SIG-M5 treated with dmso at 0.1 percent for 504 hours (cell line): ENCODE measurements around the gene ACOT13.
"Not testable (repeated sequence)": the region's sequence is repeated elsewhere in the genome, so short reads cannot be mapped to it uniquely, and the experiment has no call there.

ENCODE experiments used
- DNase-seq: peaks from one replicate; lab custom pipeline; 2025; ENCODE audit not compliant: unreplicated experiment; lab: John Stamatoyannopoulos, UW

Gene ACOT13

GRCh38 chr6:24661759-24662158, 5.1 kb upstream of the ACOT13 start:
- not testable (repeated sequence) for DNase-seq

- no peak for DNase-seq
These were observed 4.6 kb upstream of the ACOT13 start for GRCh38 chr6:24662236-24662635.

DNA sequence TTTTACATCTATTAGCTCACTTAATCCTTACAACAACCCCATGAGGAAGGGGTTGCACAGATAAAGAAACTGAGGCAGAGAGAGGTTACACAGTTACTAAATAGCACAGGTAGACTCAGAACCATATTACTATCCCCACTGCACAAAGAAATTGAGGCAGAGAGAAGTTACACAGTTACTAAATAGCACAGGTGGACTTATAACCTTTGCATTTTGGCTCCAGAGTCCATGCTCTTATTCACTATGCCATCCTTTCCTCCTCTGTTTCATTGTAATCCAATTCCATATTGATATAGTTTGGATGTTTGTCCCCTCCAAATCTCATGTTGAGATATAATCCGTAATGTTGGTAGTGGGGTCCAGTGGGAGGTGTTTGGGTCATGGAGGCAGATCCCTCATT, 3.7 kb upstream of the ACOT13 start:
- no peak for DNase-seq

- no peak for DNase-seq
These were observed 2.6 kb upstream of the ACOT13 start for GRCh38 chr6:24664046-24664987.

GRCh38 chr6:24666097-24666640, 708 bp upstream of the ACOT13 start:
- no peak for DNase-seq

DNA sequence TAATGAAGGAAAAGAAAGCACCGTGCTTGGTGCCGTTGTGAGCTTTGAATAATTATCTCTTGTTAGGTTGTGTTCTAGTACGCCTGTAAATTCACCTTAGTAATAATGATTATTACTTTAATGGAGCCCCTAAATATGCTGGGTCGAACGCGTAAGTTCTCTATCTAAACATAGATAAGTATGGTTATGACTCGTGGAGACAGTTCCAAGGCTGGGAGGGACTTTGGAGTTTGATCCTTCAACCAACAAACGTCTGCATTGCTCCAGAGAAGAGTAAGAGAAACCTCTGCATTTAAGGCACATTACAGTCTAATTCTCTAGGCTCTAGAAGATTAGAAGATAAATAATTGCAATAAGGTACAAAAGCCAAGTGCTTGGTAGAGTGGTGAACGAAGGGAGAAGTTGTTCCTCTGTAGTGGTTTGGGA, 514 bp downstream of the ACOT13 start:
- DNase-seq = peak; percentile 23

DNA sequence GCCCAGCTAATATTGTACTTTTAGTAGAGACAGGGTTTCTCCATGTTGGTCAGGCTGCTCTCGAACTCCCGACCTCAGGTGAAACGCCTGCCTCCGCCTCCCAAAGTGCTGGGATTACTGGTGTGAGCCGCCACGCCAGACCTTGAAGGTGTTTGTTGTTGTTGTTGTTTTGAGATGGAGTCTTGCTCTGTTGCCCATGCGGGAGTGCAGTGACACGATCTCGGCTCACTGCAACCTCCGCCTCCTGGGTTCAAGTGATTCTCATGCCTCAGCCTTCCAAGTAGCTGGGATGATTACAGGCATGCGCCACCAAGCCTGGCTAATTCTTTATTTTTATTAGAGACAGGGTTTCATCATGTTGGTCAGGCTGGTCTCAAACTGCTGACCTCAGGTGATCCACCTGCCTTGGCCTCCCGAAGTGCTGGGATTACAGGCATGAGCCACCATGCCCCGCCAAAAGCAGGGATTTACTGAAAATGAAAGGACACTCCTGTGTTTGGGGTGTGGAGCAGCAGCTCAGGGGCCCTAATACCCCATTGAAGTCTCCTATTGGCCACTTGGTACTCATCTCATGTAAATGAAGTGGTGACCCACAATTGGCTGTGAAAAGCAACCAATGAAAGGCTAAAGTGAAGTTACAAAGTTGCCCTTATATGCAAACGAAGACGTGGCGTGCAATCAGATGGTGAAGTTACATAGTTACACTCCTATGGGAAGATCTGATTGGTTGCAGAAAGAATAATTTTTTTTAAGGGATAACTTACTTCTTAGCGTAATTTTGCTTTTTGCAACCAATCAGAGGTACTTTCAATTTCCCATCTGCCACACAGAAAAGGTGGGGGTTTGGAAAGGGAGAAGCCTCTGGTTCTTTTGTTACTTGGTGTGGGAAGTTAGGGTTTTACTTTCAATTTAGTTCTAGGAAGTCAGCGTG, 1.5 kb downstream of the ACOT13 start:
- not testable (repeated sequence) for DNase-seq

DNA sequence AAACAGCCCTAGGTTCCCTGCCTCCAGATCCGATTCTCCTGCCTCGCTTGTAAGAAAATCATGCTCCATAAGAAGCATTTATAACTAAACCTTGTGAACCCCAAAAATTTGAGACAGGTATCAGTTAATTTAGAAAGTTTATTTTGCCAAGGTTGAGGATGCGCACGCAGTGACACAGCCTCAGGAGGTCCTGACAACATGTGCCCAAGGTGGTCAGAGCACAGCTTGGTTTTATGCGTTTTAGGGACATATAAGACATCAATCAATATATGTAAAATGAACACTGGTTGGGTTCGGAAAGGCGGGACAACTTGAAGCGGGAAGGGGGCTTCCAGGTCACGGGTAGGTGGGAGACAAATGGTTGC, 2.1 kb downstream of the ACOT13 start:
- DNase-seq = no peak

DNA sequence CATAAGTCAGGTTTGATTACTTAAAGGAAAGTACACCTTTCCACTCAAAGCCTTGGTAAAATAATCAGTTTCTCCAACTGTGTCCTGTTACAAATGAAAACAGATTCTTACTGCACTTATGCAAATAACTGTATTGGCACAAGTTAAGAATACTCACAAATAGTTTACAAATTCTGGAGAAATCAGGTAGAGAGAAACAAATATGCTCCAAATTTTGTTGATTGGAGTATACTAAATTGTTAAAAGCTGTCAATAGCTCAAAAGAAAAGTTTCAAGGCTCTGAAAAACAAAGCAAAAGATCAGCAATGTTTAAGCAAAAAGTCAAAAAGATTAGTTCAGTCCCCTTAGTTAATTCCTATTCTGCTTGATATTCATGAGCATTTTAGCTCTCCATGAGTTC, 3.6 kb downstream of the ACOT13 start:
- DNase-seq = not testable (repeated sequence)

GRCh38 chr6:24671077-24671476, 4.2 kb downstream of the ACOT13 start:
- not testable (repeated sequence) for DNase-seq

GRCh38 chr6:24672620-24673182, 5.8 kb downstream of the ACOT13 start:
- no peak for DNase-seq

DNA sequence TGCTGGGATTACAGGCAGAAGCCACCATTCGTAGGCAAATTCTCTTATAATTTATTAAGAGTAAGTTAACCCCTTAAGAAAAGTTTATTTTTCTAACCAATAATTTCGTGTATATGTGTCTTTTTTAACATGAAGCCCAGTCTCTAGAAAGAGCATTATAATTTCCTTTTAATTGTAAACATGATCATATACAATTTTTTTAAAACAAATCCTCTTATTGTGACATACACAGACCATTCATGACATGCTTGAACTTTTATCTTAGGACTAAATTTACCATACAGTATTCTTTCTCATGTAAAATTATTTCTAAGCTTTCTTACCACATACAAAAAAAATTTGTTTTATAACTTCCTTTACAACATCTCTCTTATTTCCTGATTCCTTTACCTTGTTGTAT, 6.7 kb downstream of the ACOT13 start:
- no peak for DNase-seq

GRCh38 chr6:24678792-24679352, 12.0 kb downstream of the ACOT13 start:
- DNase-seq = not testable (repeated sequence)

GRCh38 chr6:24680582-24680981, 13.7 kb downstream of the ACOT13 start:
- no peak for DNase-seq

DNA sequence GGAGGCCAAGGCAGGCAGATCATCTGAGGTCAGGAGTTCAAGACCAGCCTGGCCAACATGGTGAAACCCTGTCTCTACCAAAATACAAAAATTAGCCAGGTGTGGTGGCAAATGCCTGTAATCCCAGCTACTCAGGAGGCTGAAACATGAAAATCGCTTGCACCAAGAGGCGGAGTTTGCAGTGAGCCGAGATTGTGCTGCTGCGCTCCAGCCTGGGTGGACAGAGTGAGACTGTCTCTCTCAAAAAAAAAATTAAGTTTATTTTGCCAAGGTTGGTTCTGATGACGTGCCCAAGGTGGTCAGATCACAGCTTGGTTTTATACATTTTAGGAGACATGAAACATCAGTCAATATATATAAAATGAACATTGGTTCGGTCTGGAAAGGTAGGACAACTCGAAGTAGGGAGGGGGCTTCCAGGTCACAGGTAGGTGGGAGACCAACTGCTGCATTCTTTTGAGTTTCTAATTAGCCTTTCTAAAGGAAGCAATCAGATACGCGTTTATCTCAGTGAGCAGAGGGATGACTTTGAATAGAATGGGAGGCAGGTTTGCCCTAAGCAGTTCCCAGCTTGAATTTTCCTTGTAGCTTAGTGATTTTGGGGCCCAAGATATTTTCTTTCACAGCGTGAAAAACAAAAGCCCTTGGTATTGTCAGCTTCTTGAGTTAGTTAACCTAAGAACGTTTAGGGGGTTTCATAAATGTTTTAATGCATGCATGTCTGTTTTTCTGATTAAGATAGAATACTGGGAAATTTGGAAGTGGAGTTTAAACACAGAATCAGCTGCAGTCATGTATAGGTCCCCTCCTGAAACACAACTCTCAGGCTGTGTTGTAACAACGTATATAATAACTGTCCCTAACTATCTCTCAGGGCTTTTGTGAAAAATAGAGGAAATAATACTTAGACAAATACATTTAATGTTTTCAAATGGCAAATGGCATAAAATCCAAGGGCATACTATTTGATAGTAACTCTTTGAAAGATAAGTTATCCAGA, 16.7 kb downstream of the ACOT13 start:
- DNase-seq = no peak

DNA sequence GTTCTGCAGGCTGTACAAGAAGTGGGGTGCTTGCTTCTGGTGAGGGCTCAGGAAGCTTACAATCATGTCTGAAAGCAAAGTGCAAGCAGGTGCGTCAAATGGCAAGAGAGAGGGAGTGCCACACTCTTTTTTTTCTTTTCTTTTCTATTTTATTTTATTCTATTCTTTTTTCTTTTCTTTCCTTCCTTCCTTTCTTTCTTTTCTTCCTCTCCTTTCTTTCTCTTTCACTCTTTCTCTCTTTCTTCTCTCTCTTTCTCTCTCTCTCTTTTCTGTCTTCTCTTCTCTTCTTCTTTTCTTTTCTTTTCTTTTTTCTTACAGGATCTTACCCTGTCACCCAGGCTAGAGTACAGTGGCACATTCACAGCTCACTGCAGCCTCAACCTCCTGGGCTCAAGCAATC, 19.5 kb downstream of the ACOT13 start:
- no peak for DNase-seq

DNA sequence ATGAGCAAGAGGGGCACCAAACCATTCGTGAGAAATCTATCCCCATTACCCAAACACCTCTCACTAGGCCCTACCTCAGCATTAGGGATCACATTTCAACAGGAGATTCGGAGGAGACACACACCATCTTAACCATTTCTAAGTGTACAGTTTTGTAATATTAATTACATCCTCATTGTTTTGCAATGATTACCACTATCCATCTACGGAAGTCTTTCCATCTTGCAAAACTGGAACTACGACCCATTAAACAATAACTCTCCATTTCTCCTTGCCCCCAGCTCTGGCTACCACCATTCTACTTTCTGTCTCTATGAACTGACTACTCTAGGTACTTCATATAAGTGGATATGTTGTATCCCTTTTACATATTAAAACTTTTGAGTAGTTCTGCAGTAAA, 20.1 kb downstream of the ACOT13 start:
- DNase-seq = no peak

- no peak for DNase-seq
These were observed 23.1 kb downstream of the ACOT13 start for GRCh38 chr6:24689964-24690363.

- no peak for DNase-seq
These were observed 23.7 kb downstream of the ACOT13 start for GRCh38 chr6:24690593-24690992.

- DNase-seq = no peak
These were observed 24.7 kb downstream of the ACOT13 start for GRCh38 chr6:24691550-24691949.
